Hindlimb muscle (tissue), 1 donor: ENCODE results near the gene JAK3. TPM values are rescaled to one million over a fixed set of nuclear protein-coding genes. Genes with fewer than 3 reads are reported as not detected.
"Not testable (repeated sequence)": the region's sequence is repeated elsewhere in the genome, so short reads cannot be mapped to it uniquely, and the experiment has no call there.

ENCODE experiments used
- DNase-seq: peaks from one replicate; pipeline ENCODE4 v3.0.0-alpha.2; 2013
- polyA plus RNA-seq: library from polyadenylated mRNA; unstranded; fragments of 120-200 nt; gene quantifications from one replicate; pipeline ENCODE4 v1.2.1, GENCODE V29; 2013; ENCODE audit not compliant: insufficient read length

Gene JAK3
- polyA plus RNA-seq, 1 donor = 3.7 TPM

- DNase-seq = no peak
These were observed 45.5 kb downstream of the JAK3 start for GRCh38 chr19:17802137-17802858.

DNA sequence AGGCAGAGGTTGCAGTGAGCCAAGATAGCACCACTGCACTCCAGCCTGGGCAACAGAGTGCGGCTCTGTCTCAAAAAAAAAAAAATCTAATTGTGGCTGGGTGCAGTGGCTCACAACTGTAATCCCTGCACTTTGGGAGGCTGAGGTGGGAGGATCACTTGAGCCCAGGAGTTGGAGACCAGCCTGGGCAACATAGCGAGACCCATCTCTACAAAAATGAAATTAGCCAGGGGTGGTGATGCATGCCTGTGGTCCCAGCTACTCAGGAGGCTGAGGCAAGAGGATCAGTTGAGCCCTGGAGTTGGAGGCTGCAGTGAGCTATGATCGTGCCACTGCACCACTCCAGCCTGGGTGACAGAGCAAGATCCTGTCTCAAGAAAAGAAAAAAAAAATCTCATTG lies 49.2 kb downstream of the JAK3 start:
- DNase-seq = not testable (repeated sequence)

GRCh38 chr19:17797424-17798201 lies 50.2 kb downstream of the JAK3 start:
- no peak for DNase-seq

DNA sequence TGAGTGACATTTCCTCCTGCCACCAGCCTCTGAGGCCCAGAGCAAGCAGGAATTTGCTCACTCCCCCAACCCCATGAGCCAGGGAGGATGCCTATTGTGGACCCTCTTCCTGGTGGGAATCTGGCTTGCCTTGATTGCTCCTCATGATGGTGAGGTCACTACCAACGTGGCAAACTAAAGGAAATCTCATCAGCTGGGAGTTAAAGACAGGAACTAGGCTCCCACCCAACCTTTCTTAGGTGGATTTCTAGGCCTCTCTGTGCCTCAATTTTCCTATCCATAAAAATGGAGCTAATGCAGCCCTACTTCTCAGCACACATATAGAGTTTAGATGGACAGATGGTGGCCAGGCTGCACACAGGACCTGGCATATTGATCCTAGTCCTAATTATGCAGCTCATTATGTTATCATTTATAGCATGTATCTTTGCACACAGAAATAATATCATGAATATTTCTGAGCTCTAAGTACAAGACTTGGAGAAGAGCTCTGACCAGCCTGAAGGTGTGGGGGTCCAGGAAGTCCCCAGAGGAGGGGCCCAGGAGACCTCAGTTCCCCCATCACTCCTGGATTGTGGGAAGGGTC lies 50.9 kb downstream of the JAK3 start:
- no peak for DNase-seq

DNA sequence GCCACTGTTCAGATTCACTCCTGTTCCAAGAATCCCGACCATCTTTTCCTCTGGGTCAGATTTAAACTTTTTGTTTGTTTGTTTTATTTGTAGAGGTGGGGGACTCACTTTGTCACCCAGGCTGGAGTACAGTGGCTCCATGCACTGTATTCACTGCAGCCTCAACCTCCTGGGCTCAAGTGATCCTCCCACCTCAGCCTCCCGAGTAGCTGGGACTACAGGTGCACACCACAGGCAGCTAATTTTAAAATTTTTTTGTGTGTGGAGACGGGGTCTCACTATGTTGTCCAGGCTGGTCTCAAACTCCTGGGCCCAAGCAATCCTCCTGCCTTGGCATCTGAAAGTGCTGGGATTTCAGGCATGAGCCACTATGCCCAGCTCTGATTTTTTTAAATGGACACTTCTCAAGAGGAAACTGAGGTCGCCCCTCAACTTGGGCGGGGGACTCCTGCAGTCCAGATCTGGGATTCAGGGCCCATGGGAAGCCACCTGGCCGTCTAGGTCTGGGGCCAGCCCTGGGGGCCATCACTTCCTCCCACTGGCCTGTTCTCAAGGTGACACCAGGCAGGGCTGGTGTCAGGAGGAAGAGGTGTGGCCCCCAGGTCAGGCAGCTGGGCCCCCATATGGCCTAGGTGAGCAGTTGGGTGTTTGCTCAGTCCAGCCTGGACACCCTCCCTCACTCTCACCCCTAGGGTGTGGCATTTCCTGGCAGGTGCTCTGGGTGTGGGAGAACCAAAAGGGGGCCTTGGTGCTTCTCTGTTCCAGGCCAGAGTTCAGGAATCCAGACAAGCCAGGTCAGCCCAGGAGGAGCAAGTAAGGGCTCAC lies 51.6 kb downstream of the JAK3 start:
- DNase-seq = no peak

DNA sequence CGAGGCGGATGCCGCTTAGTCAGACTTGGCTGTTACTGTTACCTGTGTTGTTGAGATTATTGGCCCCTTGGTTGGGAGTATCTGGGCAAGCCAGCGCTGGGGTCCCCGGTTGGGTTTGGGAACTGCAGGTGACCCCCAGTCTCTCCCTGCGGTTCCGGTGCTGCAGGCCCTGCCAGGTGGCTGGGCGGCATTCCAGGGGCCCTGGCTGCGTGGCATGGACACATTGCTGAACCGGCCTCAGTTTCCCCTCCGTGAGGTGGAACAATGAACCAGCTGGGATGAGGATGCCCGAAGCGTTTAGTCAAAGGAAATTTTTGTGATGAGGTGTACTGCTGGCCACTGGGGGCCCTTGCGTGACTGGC lies 52.3 kb downstream of the JAK3 start:
- DNase-seq = no peak

- DNase-seq = no peak
These were observed 52.9 kb downstream of the JAK3 start, which contains the start of gene B3GNT3 for GRCh38 chr19:17794731-17795494. Gene B3GNT3 (plus strand): TSS chr19:17795138. CDS start chr19:17807808, 12,670 bp downstream.

- no peak for DNase-seq
These were observed 53.4 kb downstream of the JAK3 start for GRCh38 chr19:17794412-17794730.

GRCh38 chr19:17790059-17790780 lies 57.6 kb downstream of the JAK3 start:
- no peak for DNase-seq

GRCh38 chr19:17788632-17789031 lies 59.1 kb downstream of the JAK3 start:
- no peak for DNase-seq

DNA sequence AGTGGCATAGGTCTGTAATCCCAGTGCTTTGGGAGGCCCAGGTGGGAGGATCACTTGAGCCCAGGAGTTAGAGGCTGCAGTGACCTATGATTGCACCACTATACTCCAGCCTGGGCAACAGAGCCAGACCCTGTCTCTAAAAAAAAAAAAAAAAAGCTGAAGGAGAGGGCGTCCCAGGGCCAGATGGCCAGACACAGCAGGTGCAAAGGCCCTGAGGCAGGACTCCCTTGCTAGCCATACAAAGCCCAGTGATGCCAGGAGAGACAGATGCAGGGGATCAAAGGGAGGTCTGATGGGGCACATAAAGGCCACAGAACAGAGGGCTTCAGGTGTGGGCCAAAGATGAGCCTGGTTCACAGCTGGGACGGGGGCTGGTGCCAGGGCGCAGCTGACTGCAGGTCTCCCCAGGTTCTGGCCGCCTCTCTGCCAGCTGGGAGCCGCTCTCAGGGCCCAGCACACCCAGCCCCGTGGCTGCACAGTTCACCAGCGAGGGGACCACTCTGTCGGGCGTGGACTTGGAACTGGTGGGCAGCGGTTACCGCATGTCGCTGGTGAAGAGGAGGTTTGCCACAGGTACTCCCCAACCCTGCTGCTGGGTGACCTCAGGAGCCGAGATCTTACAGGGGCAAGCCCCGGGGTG lies 60.4 kb downstream of the JAK3 start:
- DNase-seq = no peak

GRCh38 chr19:17784201-17785008 lies 63.4 kb downstream of the JAK3 start:
- DNase-seq = peak; percentile 36

DNA sequence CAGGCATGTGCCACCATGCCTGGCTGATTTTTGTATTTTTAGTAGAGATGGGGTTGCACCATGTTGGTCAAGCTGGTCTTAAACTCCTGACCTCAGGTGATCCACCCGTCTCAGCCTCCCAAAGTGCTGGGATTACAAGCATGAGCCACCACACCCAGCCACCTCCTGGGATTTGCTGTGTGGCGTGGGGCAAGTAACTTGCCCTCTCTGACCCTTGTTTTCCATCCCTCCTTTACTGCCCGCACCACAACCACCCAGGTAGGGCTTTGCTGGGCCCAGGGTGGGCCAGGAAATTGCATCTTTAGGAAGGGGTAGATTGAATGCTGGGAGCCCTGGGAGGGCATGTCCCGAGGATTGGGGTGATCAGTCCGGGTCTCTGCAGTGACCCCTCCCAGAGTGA lies 64.1 kb downstream of the JAK3 start:
- not testable (repeated sequence) for DNase-seq

DNA sequence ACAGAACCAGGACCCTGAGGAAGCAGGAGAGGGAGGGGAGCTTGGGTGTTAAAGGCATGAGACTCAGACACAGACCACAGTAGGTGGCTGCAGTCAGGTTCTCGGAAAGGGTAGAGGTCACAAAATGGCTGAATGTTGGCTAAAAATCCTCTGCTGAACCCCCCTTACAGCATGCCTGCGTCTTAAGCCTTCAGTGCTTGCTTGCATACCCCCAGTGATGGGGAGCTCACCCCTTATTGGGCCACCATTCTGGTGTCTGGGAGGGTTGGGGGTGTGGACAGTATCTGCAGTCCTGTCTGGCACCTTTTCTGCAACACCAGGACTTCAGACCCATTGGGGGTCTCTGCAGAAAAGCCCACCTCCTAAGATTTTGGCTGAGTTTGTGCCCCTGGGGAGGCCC lies 67.0 kb downstream of the JAK3 start:
- no peak for DNase-seq

DNA sequence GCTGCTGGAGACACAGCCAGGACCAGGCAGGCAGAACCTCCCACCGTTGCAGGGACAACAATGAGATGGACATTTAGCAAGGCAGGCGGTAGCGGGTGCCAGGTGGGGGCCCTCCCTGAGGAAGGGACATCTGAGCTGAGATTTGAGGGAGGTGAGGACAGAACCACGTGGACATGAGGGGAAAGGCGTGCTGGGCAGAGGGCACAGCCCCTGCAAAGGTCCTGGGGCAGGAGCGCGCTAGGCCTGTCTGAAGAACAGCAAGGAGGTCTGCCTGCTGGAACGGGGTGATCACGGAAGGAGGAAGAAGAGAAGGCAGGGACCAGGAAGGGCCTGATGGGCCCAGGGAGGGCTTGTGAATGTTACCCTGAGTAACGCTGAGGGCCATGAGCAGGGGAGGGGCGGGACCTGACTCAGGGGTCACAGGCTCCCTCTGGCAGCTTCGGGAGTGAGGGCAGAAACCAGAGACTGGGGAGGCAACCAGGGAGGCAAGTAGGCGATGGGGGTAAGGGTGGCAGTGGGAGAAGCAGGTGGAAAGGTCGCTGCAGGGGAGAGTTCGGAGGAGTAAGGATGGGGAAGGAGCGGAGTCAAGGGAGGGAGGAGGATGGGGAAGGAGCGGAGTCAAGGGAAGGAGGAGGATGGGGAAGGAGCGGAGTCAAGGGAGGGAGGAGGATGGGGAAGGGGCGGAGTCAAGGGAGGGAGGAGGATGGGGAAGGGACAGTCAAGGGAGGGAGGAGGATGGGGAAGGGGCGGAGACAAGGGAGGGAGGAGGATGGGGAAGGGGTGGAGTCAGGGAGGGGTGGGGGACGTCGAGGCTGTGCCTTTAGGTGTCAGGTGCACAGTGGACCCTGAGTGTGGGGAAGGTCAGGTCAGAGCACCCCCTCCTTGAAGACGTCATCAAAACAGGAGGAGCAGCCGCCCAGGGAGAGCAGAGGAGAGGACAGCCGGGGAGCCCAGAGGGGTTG lies 68.5 kb downstream of the JAK3 start:
- DNase-seq = no peak

DNA sequence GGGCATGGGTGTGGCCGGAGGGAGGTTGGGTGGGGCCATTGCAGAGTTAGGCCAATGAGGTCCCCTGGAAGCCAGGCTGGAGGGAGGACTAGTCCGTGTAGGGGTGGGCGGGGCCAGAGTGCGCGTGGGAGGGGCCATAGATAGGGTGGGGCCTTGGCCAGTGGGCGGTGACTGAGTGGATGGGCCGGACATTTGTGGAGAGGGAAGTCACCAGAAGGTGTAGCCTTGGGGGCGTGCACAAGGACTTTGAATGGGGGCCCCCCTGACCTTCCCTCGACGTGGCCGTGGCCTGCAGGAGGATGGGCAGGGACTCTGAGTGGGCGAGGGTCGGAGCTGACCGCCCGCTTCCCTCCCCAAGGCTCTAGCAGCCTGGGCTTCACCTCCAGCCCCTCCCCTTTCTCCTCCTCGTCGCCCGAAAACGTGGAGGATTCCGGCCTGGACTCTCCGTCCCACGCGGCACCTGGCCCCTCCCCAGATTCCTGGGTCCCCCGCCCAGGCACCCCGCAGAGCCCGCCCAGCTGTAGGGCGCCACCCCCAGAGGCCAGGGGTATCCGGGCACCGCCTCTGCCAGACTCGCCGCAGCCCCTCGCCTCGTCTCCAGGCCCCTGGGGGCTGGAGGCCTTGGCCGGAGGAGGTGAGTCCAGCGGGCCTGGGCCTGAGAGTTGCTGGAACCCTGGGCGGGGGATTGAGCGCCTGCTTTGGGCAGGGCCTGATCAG lies 69.4 kb downstream of the JAK3 start:
- no peak for DNase-seq

DNA sequence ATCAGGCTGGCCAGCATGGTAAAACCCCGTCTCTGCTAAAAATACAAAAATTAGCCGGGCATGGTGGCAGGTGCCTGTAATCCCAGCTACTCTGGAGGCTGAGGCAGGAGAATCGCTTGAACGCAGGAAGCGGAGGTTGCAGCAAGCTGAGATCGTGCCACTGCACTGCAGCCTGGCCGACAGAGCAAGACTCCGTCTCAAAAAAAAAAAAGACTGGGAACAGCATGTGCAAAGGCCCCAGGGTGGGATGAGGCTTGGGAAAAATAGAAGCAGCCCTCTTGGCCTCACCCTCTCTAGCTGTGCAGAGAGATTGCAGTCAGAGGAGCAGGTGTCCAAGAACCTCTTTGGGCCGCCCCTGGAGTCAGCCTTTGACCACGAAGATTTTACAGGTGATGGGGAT lies 69.9 kb downstream of the JAK3 start:
- DNase-seq = not testable (repeated sequence)
